Nephron (organoid): ENCODE data around the gene FKBP14.
"Not testable (repeated sequence)": the region's sequence is repeated elsewhere in the genome, so short reads cannot be mapped to it uniquely, and the experiment has no call there.

Source experiments
- H3K27ac Mint-ChIP-seq, 3 experiments: 2 replicates each; pipeline ENCODE4 v1.8.0; 2020; ENCODE audit warnings: mixed read lengths in 3 of 3, mild to moderate bottlenecking in 2 of 3, moderate library complexity in 1 of 3
- H3K27me3 Mint-ChIP-seq: 2 replicates; pipeline ENCODE4 v1.8.0; 2021; ENCODE audit warnings: low read depth, mild to moderate bottlenecking, moderate library complexity, mixed read lengths
- H3K36me3 Mint-ChIP-seq: 2 replicates; pipeline ENCODE4 v1.8.0; 2020; ENCODE audit warnings: low read depth, mixed read lengths
- H3K4me1 Mint-ChIP-seq: 2 replicates; pipeline ENCODE4 v1.8.0; 2020; ENCODE audit warnings: mixed read lengths
- H3K4me3 Mint-ChIP-seq, 3 experiments: 2 replicates each; pipeline ENCODE4 v1.8.0; 2020; ENCODE audit warnings: mild to moderate bottlenecking in 3 of 3, mixed read lengths in 3 of 3, moderate library complexity in 2 of 3
- H3K9me3 Mint-ChIP-seq: 2 replicates; pipeline ENCODE4 v1.8.0; 2020; ENCODE audit warnings: mixed read lengths
- CTCF ChIP-seq, 3 experiments: fragments of 200-600 bp; sonication (generic); IDR thresholded peaks; one replicate each; pipeline ENCODE4 v1.5.0; 2021; ENCODE audit warnings: antibody characterized with exemption in 3 of 3; ENCODE audit not compliant: unreplicated experiment in 3 of 3

The FKBP14 gene

GRCh38 chr7:30068117-30068516 is 41.6 kb upstream of the FKBP14 start:
- H3K36me3 Mint-ChIP-seq = peaks cover 59% of the 10 kb centered on the region
- TF ChIP-seq CTCF (IDR thresholded peaks at IDR 0.05; ENCODE audit: unreplicated experiment in 3 of 3) = no peak

DNA sequence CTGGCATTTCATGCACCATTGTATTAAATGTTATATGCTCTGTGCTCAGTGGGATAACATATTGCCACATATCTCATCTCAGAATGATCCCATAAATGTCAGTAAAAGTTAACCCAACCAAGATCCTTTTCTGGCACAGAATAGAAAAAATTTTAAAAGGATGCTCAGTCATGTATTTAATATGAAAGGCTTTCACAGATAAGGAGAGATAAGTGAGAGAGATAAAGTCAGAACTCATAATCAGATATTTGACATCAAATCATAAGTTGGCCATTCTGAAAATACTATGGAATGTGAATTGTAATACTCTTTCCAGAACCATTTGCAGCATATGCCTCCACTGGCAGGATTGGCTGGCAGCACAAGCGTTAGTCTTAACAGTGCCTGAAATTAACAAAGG is 40.2 kb upstream of the FKBP14 start:
- no peak for TF ChIP-seq CTCF (IDR thresholded peaks at IDR 0.05; ENCODE audit: unreplicated experiment in 3 of 3)
- Mint-ChIP-seq H3K27me3 (no peaks in the 10 kb centered on the region), H3K27ac (no peak overlapping the region), H3K4me1 (no peaks in the 10 kb centered on the region), H3K9me3 (no peaks in the 10 kb centered on the region), H3K4me3 (no peak overlapping the region), H3K36me3 (peaks cover 67% of the 10 kb centered on the region)

More at GRCh38 chr7:30068117-30068516, 41.6 kb upstream of the FKBP14 start:
- Mint-ChIP-seq H3K4me3 (no peak overlapping the region), H3K4me1 (peaks cover 8% of the 10 kb centered on the region), H3K27me3 (no peaks in the 10 kb centered on the region), H3K9me3 (no peaks in the 10 kb centered on the region), H3K27ac (no peak overlapping the region)

- H3K4me1 Mint-ChIP-seq = no peaks in the 10 kb centered on the region
- no peaks in the 10 kb centered on the region for H3K9me3 Mint-ChIP-seq
- H3K27me3 Mint-ChIP-seq = no peaks in the 10 kb centered on the region
- peaks cover 64% of the 10 kb centered on the region for H3K36me3 Mint-ChIP-seq
- no peak overlapping the region for H3K27ac Mint-ChIP-seq
- no peak overlapping the region for H3K4me3 Mint-ChIP-seq
- no peak for TF ChIP-seq CTCF (IDR thresholded peaks at IDR 0.05; ENCODE audit: unreplicated experiment in 3 of 3)
These were observed 39.2 kb upstream of the FKBP14 start for GRCh38 chr7:30065746-30066145.

- Mint-ChIP-seq H3K36me3 (peaks cover 78% of the 10 kb centered on the region), H3K9me3 (no peaks in the 10 kb centered on the region), H3K4me1 (no peaks in the 10 kb centered on the region), H3K27ac (no peak overlapping the region), H3K27me3 (no peaks in the 10 kb centered on the region), H3K4me3 (no peak overlapping the region)
- TF ChIP-seq CTCF (IDR thresholded peaks at IDR 0.05; ENCODE audit: unreplicated experiment in 3 of 3) = peak; percentile 62 to 72 (median 72)
These were observed 36.1 kb upstream of the FKBP14 start for GRCh38 chr7:30062587-30062986.

DNA sequence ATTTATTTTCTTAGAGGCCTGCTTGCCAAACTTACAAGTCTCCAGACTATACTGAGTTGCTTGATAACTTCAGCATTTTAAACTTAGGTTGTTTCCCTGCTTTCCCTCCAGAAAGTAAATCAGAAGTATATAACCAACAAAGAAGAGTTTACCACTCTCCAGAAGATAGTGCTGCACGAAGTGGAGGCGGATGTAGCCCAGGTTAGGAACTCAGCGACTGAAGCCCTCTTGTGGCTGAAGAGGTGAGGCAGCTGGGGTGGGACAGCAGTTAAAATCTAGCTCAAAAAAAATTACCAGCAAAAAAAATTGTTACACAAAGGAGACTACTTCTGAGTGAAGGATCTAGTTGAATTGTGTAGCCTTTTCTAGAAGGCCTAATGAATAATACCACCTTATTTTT is 35.3 kb upstream of the FKBP14 start:
- TF ChIP-seq CTCF (IDR thresholded peaks at IDR 0.05; ENCODE audit: unreplicated experiment in 3 of 3) = peak; percentile 45 to 65 (median 46)
- H3K36me3 Mint-ChIP-seq = peaks cover 82% of the 10 kb centered on the region
- H3K27ac Mint-ChIP-seq, H3K4me1 Mint-ChIP-seq, H3K9me3 Mint-ChIP-seq, H3K27me3 Mint-ChIP-seq, H3K4me3 Mint-ChIP-seq: not testable (repeated sequence)

DNA sequence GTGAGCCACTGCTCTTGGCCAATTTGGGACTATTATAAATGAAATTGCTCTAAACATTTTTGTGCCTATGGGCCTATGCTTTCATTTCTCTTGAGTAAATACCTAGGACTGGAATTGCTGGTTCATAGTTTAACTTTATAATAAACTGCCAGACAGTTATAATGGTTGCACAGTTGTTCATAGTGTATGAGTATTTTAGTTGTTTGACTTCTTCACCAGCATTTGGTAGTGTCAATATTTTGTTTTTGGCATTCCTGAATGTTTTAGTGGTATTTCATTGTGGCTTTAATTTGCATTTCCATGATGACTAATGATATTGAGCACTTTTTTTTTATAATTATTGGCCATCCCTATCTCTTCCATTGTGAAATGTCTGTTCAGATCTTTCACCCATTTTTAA is 31.2 kb upstream of the FKBP14 start:
- H3K4me3 Mint-ChIP-seq = no peak overlapping the region
- H3K9me3 Mint-ChIP-seq = peaks cover 4% of the 10 kb centered on the region
- H3K4me1 Mint-ChIP-seq = no peaks in the 10 kb centered on the region
- no peaks in the 10 kb centered on the region for H3K27me3 Mint-ChIP-seq
- TF ChIP-seq CTCF (IDR thresholded peaks at IDR 0.05; ENCODE audit: unreplicated experiment in 3 of 3) = no peak
- H3K27ac Mint-ChIP-seq = no peak overlapping the region
- peaks cover 80% of the 10 kb centered on the region for H3K36me3 Mint-ChIP-seq
